ENCODE measurements around the gene ZNF19. TPM values are rescaled to one million over a fixed set of nuclear protein-coding genes. Genes with fewer than 3 reads are reported as not detected.

The ZNF19 gene
- total RNA-seq, 2 donors from 2014 or later = 3.6 to 4.2 TPM

DNA sequence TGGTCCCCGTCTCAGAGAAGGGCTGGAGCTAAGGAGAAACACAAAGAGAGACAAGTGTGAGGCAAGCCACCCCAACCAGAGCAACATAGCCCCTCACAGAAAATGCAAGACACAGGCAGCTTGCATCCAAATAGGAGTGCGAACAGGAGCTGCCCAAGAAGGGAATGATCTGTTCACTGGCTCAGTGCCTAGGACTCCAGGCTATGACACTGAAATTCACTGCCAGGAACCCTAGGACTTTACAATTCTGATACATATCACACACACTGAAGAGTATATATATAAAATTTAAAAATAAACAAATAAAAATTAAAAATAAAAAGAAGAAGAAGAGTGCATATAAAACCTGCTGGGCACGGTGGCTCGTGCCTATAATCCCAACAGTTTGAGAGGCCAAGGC is 32.3 kb downstream of the ZNF19 start:
- intact Hi-C loops (cut with DNase I) = no loop called here
- DNase-seq (ENCODE audit: low spot score) = no peak

DNA sequence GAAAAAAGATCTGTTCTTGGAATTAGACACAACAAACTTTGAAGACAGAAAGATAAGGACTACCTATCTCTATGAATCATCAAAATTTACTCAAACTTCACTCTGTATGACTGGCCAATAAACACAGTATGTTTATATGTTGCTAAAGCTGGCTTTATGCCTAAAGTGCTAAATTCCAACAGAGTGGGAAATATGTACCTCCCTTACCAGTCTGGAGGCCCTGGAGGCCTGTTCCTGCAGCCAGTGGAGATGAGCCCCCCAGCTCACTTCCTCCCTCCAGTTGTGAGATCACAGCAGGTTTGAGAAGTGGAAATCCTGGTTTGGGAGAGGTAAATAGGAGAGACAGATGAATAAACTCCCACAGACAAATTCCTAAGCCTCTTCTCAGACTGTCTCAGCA is 36.1 kb downstream of the ZNF19 start:
- intact Hi-C loops (cut with DNase I) = no loop called here
- DNase-seq (ENCODE audit: low spot score) = no peak

DNA sequence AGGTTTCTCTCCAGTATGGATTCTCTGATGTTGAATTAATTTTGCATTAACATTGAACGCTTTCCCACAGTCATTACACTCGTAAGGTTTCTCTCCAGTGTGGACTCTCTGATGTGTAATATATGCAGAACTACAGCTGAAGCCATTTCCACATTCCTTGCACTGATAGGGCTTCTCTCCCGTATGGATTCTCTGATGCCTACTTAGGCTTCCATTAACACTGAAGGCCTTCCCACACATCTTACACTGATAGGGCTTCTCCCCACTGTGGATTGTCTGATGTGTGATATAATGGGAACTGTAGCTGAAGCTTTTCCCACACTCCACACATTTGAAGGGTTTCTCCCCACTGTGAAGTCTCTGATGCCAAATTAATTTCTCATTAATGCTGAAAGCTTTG is 40.1 kb downstream of the ZNF19 start:
- intact Hi-C loops (cut with DNase I) = no loop called here
- DNase-seq (ENCODE audit: low spot score) = no peak

DNA sequence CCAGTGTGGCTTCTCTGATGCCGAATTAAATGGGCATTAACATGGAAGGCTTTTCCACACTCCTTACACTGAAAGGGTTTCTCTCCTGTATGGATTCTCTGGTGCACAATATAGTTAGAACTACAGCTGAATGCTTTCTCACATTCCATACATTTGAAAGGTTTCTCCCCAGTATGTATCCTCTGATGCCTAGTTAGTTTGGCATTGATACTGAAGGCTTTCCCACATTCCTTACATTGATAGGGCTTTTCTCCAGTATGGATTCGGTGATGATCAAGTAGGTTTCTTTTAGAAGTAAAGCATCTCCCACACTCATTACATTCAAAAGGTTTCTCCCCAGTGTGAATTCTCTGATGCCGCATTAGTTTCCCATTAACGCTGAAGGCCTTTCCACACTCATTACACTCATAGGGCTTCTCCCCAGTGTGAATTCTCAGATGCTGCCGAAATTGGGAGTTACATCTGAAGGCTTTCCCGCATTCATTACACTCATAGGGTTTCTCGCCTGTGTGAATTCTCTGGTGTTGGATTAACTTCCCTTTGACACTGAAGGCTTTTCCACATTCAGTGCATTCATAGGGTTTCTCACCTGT is 40.8 kb downstream of the ZNF19 start:
- intact Hi-C loops (cut with DNase I) = no loop called here
- no peak for DNase-seq (ENCODE audit: low spot score)

DNA sequence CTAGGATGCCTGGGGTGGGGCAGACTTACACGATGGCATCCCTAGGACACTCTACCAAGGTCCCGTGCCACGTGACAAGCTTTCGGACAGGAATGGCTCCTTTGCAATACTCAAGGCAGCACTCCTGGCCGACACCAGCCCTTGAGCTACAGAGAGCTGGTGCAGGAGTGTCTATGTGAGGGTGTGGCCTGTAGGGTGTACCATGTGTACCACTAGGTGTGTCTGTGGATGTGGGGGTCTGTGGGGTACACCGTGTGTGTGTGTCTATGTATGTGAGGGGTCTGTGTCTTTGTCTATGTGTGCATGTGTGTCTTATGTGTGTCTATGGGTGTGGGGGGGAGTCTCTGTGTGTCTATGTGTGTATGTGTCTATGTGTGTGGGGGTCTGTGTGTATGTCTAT is 45.4 kb downstream of the ZNF19 start:
- DNase-seq (ENCODE audit: low spot score) = peak; percentile 40
- intact Hi-C loops (cut with DNase I) = no loop called here

DNA sequence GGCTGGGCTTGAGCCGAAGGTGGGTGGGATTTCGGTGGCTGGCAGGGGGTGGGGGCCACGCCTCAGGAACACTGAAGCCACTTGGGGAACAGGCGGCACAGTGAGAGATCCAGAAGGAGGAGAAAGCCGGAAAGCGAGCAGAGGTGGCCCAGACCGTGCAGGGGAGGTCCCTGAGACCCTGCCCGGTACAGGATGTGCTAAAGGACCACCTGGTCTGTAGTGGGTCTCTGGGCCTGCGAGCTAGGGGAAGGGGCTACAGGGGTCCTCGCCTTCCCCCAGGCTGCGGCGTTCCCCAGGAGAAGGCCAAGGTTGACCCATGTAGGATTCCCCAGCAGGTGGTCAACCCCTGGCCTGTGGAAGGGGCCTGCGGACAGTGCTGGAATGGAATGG is 47.1 kb downstream of the ZNF19 start, which contains the start of gene TLE7:
TSS of gene TLE7 (minus strand) at position 4 of the 390 bp plus-strand sequence. CDS start 8,730 bp downstream, outside the sequence.
- DNase-seq (ENCODE audit: low spot score) = peak; percentile 72
- intact Hi-C loops (cut with DNase I) = no loop called here

DNA sequence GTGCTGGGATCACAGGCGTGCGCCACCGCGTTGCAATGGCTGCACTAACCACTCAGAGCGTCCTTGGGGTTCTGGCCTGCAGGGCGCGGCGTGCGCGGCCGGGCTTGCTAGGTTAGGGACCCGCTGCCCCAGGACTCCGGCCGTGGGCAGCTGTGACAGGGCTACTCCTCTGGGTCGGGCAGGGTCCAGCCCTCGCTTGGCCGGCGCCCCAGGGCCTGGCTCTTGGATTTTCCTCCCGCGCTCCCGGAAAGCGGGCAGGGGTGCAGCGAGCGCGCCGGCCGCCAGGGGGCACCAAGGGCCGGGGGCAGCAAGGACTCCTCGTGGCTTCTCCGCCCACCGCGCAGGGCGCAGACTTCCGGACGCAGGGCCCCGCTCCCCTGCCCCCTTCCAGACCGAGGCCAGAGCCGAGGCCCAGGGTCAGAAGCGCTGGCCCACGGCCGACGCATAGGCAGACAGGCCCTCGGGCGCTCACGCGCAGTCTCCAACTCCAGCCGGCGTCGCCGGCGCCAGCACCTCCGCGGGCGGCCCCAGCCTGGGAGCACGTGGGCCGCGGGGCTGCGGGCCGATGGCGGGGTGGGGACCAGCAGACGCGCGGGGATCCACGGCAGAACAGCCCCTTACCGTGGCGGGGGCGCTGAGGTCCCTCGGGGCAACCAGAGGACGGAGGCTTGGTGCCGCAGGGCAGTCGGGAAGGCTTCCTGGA is 47.6 kb downstream of the ZNF19 start:
- DNase-seq (ENCODE audit: low spot score) = peak; percentile 71
- intact Hi-C loops (cut with DNase I) = no loop called here

DNA sequence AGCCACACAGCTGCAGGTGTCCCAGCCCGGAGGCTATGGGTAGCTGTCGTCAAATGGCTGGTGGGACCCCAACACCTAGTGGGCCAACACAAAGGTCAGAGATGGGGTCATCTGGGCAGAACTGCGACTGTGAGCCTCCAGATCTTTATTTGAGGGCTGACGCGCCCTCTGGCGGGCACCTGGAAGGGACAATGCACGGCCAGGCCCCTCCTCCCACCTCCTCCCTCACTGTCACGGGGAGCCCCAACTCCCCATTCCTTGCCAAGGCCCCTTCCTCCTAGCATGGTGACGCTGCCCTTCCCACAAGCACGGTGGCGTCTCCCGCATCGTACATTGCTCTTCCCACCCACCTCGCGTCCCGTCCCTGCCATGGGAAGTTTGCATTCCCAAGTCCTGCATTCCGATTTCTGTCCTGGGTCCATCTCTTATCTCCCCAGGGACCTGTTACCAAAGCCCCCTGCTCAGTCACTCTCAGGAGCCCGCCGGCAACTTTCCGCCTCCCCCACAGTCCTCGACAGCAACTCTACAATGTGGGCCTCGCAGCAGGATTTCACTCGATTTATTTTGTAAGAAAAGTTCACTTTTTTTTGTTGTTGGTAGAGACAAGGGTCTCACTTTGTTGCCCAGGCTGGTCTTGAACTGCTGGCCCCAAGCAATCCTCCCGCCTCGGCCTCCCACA is 48.3 kb downstream of the ZNF19 start:
- peak; percentile 61 for DNase-seq (ENCODE audit: low spot score)
- intact Hi-C loops (cut with DNase I) = no loop called here

DNA sequence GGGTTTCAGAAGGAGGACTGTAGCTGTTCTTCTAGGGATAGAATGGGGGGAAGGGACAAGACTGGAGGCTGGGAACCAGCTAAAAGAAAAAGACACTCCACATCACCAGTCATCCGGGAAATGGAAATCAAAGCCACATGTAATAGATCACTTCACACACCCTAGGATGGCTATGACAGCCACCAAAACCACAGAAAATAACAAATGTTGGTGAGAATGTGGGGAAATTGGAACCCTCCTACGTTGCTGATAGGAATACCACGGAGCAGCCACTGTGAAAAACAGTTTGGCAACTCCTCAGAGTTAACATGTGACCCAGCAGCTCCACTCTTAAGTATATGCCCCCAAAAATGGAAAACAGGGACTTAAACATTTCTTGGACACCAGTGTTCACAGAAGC is 49.6 kb downstream of the ZNF19 start:
- DNase-seq (ENCODE audit: low spot score) = no peak
- intact Hi-C loops (cut with DNase I) = no loop called here

DNA sequence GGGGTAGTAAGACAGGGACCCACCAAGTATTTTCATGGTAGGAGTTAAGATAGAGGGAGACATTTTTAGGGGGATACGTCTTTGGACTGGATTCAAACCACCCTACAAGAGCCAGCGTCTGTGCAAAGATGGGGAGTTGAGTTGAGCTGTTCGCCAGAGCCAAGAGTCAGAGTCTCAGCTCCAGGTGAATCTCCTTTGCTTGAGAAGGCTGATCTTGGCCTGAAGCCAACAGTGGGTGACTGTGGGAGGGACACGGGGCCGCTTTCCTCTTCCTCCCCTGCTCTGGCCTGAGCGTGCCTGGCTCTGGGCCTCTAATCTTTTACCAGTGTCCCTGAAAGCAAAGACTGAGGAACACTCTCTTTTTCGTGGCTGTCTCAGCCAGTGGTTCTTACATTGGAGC is 52.7 kb downstream of the ZNF19 start:
- DNase-seq (ENCODE audit: low spot score) = peak; percentile 65
- intact Hi-C loops (cut with DNase I) = no loop called here

DNA sequence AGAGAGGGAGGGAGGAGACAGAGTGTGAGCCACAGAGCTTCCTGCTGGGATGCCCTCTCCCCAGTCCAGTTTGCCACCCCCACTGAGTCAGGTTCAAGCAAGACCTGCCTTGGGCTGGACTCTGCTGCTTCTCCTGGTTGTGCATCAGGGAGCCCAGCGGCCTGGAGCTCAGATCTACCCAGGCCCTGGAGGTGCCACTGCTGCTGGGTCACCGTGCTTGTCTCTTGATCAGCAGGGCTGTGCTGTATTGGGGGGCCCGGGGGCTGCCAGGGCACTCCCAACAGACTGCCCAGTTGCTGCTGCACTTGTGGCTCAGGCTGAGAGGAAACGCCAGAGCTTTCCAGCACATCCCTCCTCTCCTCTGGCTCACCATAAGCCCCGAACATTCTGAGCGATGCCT is 56.2 kb downstream of the ZNF19 start:
- DNase-seq (ENCODE audit: low spot score) = peak; percentile 45
- intact Hi-C loops (cut with DNase I) = no loop called here

DNA sequence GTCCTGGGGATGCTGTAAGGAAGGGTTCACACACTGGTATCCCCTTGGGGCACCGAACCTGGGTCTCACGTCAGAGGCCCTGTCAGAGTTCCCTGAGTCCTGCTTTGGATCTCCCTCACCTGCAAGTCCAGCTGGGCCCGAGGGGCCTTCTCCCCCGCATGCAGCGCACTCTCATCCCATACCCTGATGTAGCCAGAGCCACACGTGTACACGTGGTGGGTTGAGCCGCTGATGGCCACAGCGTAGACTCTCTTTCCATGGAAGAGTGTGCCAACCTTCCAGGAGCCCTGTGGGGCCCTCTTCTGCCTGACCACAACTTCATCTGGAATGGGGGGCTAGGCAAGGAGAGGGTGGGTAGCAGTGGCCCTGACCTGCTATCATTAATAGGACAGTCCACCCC is 57.1 kb downstream of the ZNF19 start:
- intact Hi-C loops (cut with DNase I) = no loop called here
- DNase-seq (ENCODE audit: low spot score) = peak; percentile 51

DNA sequence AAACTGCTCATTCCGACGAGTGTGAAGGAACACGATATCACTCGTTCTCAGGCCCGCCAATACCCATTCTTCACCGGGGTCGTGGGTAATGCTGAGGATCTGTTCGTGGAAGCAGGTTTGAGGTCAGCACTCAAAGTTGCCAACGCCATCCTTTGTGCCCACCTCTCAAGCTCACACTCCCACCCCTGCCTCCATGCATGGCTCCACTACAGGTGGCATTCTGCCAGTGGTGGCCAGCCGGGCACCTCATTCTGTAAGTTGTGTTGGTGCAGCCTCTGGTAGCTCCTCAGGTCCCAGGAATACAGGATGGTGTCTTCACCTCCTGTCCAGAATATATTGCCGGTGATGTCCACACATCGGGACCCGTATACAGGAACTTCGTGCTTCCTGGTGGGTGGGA is 57.9 kb downstream of the ZNF19 start:
- intact Hi-C loops (cut with DNase I) = no loop called here
- DNase-seq (ENCODE audit: low spot score) = peak; percentile 70

DNA sequence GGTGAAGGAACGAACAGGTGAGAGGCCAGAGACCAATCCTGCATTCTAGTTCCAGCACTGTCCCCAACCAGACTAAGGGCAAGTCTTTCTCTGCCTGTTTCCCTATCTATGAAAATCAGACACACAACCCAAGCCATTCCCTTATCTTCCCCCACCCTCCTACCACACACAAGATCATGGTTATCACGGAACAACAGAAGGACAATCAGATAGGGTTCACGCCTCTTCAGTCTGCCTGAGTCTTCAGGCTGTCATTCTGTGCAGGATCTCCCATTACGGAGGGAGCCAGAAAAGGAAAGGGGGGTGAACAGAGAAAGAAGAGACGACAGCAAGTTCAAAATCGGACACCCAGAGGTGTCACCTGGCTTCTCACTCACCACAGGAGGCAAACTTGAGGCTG is 58.4 kb downstream of the ZNF19 start:
- DNase-seq (ENCODE audit: low spot score) = no peak
- intact Hi-C loops (cut with DNase I) = no loop called here

DNA sequence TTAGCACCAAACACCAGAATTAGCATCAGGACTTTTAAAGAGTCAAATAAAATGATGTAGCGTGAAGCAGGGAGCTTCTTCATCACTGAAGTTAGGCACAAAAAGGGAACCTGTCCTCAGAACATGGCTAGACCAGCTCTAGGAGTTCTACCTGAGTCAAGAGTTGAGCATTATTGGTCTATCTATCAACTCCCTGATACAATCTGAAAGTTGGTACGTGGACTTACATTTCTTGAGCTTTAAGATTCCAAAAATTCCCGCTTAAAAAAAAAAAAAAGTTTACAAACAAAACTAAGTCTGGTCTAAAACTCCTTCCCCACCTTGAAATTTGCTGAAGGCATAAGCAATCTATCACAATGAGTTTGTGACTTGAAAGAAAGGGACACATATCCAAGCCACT is 59.5 kb downstream of the ZNF19 start:
- DNase-seq (ENCODE audit: low spot score) = no peak
- intact Hi-C loops (cut with DNase I) = no loop called here

DNA sequence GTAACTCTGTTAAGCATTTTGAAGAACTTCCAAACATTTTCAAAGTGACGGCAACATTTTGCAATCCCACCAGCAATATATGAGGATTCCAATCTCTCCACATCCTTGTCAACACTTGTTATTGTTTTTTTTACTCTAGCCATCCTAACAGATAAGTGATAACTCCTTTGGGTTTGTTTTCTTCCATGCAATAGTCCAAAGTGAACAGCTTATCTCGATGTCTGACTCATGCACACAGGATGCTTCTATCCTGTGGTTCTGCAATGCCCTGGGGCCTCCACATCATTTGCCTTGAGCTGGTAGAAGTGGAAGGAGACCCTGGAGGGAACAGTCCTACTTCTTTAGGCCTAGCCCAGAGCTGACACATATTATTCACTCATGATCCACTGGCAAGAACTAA is 60.2 kb downstream of the ZNF19 start:
- no peak for DNase-seq (ENCODE audit: low spot score)
- intact Hi-C loops (cut with DNase I) = no loop called here

DNA sequence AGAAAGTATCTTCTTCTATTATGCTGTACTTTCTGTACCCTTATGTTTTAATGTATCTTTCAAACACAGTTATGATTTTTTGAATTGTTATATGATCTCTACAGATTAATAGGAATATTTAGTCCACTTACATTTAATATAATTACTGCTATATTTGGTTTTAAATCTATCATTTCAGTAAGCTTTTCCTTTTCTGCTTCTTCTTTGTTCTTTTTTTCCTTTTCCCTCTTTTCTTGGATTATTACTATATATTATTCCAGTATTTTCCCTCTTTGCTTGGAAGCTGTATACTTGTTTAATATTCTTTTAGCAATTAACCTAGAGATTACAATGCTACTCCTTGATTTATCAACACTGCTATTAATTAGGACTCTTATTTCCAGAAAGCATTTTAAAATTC is 60.7 kb downstream of the ZNF19 start:
- no peak for DNase-seq (ENCODE audit: low spot score)
- intact Hi-C loops (cut with DNase I) = no loop called here

DNA sequence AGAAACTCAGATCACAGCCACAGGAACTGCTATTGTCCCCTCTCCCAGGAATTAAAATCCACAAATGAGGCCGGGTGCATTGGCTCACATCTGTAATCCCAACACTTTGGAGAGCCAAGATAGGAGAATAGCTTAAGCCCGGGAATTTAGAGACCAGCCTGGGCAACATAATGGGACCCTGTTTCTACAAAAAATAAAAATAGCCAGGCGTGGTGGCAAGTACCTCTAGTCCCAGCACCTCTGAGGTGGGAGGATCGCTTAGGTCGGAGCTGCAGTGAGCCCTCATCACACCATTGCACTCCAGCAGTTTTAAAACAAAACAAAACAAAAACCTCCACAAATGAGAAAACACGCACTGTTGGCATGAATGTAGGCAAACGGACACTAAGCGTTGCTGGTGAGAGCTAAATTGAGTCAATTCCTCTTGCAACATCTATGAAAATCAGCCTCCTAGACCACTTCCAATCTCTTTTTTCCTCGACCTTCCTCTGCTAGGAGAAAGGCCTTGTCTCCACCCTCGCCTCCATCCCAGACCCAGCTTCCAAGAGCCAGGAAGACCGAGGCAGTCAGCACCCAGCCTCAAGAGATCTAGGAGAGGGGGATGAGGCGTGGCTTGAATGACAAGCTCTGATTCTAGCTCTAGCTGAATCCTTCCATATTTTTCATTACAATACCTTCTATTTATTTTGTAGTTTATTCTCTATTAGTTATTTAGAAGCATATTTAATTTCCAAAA is 62.1 kb downstream of the ZNF19 start:
- peak; percentile 28 for DNase-seq (ENCODE audit: low spot score)
- intact Hi-C loops (cut with DNase I) = no loop called here

DNA sequence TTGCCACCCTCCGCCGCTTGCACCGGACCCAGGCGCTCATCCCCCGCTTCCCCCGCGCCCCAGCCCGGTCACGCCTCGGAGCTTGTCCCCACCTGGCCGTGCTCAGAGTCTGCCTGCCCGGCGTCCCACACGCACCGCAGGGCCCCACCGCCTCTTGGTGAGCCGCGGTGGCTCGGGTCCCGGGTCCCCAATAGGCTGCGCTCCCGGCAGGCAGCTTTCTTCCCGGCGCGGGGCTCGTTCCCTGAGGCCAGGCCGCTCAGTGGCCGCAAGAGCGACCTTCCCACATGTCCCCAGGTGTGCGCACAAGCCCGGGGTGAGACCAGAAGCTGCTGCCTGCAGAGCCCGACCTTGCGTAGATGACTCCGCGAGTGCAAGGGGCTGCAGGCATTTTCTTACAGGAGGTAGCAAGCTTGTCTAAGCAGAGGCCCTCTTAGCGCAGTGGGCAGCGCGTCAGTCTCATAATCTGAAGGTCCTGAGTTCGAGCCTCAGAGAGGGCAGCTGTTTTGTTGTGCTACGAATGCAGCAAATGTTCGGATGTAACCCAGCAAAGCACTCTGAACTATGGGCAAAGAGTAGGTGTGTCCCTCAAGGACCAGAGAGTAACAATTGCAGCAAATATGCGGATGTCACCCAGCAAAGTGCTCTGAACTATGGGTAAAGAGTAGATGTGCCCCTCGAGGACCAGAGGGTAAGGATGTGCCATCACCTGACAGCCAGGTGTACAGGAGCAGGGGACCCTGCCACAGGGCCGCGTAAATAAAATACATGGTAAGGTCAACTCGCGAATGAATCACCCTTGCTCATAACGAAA is 62.9 kb downstream of the ZNF19 start:
- intact Hi-C loops (cut with DNase I) = no loop called here
- DNase-seq (ENCODE audit: low spot score) = peak; percentile 67

DNA sequence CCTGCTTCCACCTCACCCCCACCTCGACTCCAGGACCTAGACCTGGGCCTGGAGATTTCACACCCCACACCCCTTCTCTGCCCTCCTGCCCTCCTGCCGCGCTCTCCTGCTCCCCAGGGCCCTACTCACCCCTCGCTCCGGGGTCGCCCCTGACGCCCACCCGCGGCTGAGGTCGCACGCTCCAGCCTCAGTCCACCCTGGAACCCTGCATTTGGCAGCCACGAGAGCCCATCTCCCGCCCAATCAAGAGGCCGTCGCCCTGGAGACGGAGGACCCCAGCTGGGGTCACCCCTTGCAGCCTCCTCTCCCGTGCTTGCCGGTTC is 63.4 kb downstream of the ZNF19 start:
- peak; percentile 35 for DNase-seq (ENCODE audit: low spot score)
- intact Hi-C loops (cut with DNase I) = no loop called here
